GM21447 (cell line): ENCODE measurements around the gene TMEM225.
"Not testable (repeated sequence)": the region's sequence is repeated elsewhere in the genome, so short reads cannot be mapped to it uniquely, and the experiment has no call there.

ENCODE experiments used
- ATAC-seq: cut with Tn5 transposase; IDR thresholded peaks from one replicate; pipeline ENCODE4 v1.9.1; 2021; ENCODE audit not compliant: unreplicated experiment

The TMEM225 gene

GRCh38 chr11:123885570-123885969 is at the start of gene TMEM225:
TMEM225 (minus strand) TSS chr11:123885670; CDS start chr11:123885425, 245 bp downstream.
- ATAC-seq: no peak

DNA sequence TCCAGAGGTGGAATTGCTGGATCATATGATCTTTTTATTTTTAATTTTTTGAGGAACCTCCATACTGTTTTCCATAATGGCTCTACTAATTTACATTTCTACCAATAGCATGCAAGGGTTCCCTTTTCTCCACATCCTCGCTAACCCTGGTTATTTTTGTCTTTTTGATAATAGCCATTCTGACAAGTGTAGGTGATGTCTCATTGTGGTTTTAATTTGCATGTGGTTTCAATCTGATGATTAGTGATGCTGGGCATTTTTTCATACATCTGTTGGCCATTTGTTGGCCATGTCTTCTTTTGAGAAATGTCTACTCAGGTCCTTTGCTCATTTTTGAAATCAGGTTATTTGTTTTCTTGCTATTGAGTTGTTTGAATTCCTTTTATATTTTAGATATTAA is 38.6 kb upstream of the TMEM225 start:
- ATAC-seq: no peak

DNA sequence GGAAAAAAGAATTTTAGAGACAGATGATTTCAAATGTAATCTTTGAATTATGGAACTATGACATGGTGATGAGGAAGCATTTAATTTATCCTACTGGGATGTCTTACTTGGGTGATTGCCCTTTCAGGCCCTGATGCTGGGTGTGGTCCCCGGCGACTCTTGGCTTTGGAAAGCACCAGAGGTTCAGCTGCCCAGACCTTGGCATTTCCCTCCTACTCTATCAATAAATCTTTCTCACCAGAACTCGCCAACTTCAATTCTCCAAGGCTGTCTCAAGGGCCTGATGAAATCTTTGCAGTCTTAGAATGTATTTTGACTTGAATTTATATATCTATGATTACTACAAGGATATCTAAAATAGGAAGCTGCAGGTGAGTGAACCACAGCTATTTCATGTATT is 35.5 kb upstream of the TMEM225 start:
- no peak for ATAC-seq

DNA sequence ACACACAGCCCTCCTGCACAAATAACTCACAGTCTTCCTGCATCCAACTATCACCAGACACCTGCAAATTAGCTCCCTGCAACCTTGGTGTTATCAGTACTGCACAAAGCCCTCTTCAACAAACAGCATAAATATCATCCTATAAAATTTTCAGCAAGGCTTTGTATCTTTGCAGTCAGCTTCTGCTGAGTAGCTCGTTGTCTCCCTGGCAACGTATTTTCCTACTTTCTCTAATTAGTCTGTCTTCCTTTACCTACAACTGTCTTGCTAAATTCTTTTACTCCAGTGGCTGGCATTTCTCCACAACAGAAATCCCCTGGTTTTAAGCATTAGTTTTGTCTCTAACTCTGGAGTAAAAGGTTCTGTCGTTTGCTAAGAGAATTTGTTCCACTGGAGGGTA is 20.4 kb upstream of the TMEM225 start:
- no peak for ATAC-seq

- no peak for ATAC-seq
Measured at GRCh38 chr11:123904932-123905331, 19.5 kb upstream of the TMEM225 start.

- peak; percentile 74 for ATAC-seq
Measured at GRCh38 chr11:123903932-123904331, 18.5 kb upstream of the TMEM225 start.

DNA sequence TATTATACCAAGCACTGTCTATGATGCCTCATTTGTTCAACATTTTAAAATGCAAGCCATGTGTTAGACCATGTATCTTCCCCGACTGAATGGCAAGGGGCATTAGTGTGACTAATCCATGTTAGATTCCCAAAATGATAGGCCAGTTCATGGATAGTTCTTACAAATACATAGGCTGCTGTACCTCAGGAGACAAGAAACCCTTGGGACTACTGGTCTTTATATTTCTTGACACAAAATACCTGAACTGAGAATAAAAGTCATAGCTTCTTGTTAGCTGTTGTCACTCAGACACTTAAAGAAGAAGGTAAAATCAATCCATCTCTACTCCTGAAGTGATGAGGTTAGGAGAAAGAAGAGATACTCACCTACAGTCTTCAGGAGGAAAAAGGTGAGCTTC is 16.4 kb upstream of the TMEM225 start, which contains the start of gene OR8D4:
TSS of gene OR8D4 (plus strand) at position 301 of the 400 bp plus-strand sequence. CDS start 4,265 bp downstream, outside the sequence.
- ATAC-seq: no peak

- ATAC-seq: no peak
Measured at GRCh38 chr11:123899792-123900191, 14.3 kb upstream of the TMEM225 start.

DNA sequence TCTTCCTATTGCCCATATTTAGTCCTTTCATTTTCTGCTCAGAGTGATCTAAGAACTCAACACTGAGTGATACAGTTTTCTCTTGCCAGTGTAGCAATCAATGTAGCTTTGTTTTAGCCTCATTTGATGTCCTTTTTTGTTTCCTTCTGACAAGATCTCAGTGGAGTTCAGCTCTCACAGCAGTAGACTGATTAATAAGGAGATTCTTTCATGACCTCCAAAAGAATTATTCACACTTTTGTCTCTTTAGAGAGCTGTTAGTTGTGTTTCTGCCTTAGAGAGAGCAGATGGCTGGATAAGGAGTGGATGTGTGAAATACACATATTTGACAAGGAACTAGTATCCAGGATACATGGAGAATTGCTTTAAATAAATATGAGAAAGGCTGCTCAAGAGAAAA is 6.6 kb upstream of the TMEM225 start:
- ATAC-seq: no peak

- no peak for ATAC-seq
Measured at GRCh38 chr11:123880912-123881311, 4.6 kb downstream of the TMEM225 start.

- ATAC-seq: not testable (repeated sequence)
Measured at GRCh38 chr11:123867795-123868194, 17.7 kb downstream of the TMEM225 start.

GRCh38 chr11:123865293-123865692 is 20.2 kb downstream of the TMEM225 start:
- not testable (repeated sequence) for ATAC-seq

- no peak for ATAC-seq
Measured at GRCh38 chr11:123859731-123860130, 25.7 kb downstream of the TMEM225 start.

GRCh38 chr11:123856444-123856843 is 29.0 kb downstream of the TMEM225 start:
- no peak for ATAC-seq

- ATAC-seq: no peak
Measured at GRCh38 chr11:123853038-123853437, 32.4 kb downstream of the TMEM225 start.

DNA sequence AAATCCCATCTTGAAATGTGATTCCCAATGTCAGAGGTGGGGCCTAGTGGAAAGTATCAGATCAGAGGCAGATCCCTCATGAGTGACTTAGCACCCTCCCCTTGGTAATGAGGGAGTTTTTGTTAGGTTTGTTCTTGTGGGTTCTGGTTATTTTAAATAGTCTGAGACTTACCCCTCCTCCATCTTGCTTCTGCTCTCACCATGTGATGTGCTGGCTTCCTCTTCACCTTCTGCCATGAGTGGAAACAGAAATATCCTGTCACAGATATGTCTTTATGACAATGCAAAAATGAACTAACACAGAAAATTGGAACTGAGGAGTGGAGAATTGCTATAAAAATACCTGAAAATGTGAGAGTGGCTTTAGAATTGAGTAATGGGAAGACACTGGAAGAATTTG is 33.1 kb downstream of the TMEM225 start:
- ATAC-seq: no peak

- ATAC-seq: no peak
Measured at GRCh38 chr11:123851110-123851509, 34.4 kb downstream of the TMEM225 start.

- ATAC-seq: no peak
Measured at GRCh38 chr11:123841174-123841573, 44.3 kb downstream of the TMEM225 start.

GRCh38 chr11:123839131-123839530 is 46.3 kb downstream of the TMEM225 start:
- ATAC-seq: no peak

DNA sequence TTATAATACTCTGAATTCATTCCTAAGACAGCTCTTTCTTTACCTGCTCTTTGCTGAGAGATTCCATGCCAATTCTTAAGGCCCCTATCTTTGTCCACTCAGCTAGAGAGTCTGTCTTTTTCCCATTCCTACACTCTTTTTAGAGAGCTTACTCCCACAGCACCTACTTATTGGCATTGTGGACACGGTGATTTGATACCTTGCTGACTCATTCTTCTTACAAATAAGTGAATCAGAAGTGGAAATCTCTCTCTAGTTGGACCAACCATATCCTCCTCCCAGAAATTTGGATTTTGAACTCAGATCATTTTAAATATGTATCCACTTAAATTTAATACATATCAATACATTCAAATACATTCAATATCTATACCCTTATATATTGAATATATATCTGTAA is 46.8 kb downstream of the TMEM225 start:
- no peak for ATAC-seq

DNA sequence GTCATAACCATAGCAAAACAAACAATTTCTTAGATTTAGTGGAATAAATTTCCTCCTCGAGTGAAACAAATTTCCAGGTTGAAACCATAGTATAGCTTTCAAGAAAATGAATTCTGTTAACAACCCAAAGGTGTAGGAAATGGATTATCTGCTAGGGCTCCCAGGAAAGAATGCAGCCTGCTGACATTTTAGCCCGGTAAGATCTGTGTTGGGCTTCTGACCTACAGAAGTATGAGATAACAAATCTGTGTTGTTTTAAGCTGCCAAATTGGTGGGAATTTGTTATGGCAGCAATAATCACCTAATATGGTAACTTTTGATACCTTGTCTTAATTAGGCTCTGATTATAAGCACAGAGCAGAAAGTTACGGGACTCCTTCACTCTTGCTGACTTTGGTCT is 47.3 kb downstream of the TMEM225 start:
- ATAC-seq: no peak

GRCh38 chr11:123833095-123833494 is 52.4 kb downstream of the TMEM225 start:
- no peak for ATAC-seq
